ENCODE measurements around the gene MAG.

MAG gene, protein sequence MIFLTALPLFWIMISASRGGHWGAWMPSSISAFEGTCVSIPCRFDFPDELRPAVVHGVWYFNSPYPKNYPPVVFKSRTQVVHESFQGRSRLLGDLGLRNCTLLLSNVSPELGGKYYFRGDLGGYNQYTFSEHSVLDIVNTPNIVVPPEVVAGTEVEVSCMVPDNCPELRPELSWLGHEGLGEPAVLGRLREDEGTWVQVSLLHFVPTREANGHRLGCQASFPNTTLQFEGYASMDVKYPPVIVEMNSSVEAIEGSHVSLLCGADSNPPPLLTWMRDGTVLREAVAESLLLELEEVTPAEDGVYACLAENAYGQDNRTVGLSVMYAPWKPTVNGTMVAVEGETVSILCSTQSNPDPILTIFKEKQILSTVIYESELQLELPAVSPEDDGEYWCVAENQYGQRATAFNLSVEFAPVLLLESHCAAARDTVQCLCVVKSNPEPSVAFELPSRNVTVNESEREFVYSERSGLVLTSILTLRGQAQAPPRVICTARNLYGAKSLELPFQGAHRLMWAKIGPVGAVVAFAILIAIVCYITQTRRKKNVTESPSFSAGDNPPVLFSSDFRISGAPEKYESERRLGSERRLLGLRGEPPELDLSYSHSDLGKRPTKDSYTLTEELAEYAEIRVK

DNA sequence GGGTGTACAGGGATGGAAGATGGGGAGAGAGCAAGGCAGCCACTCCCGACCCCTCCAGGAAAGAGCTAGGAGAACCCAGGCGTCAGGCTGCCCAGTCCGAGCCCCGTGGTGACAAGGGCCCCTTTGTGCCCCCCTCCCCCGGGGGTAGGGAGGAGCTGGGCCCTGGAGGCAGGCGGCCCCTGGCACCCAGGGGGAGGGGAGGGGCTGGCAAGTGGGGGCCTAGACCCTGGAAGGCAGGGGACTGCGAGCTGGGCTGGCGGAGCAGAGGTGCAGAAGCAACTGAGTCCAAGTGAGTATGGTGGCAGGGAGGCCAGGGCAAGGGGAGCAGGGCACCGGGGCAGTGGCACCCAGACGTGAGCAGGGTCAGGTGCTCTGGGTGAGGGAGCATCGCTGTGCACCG is at the start of gene MAG:
MAG (plus strand) TSS at position 246 of the 400 bp plus-strand sequence. CDS start 3,248 bp downstream, outside the sequence.
- no peak within 1 kb of the TSS for H3K4me3 ChIP-seq (replicated peaks; ENCODE audit: low read depth, low read length)
- TF ChIP-seq, protein P1, sequence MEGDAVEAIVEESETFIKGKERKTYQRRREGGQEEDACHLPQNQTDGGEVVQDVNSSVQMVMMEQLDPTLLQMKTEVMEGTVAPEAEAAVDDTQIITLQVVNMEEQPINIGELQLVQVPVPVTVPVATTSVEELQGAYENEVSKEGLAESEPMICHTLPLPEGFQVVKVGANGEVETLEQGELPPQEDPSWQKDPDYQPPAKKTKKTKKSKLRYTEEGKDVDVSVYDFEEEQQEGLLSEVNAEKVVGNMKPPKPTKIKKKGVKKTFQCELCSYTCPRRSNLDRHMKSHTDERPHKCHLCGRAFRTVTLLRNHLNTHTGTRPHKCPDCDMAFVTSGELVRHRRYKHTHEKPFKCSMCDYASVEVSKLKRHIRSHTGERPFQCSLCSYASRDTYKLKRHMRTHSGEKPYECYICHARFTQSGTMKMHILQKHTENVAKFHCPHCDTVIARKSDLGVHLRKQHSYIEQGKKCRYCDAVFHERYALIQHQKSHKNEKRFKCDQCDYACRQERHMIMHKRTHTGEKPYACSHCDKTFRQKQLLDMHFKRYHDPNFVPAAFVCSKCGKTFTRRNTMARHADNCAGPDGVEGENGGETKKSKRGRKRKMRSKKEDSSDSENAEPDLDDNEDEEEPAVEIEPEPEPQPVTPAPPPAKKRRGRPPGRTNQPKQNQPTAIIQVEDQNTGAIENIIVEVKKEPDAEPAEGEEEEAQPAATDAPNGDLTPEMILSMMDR (IDR thresholded peaks at IDR 0.05; ENCODE audit: low read length, missing control alignments) = no peak
- DNase-seq (ENCODE audit: low read depth) = no peak

DNA sequence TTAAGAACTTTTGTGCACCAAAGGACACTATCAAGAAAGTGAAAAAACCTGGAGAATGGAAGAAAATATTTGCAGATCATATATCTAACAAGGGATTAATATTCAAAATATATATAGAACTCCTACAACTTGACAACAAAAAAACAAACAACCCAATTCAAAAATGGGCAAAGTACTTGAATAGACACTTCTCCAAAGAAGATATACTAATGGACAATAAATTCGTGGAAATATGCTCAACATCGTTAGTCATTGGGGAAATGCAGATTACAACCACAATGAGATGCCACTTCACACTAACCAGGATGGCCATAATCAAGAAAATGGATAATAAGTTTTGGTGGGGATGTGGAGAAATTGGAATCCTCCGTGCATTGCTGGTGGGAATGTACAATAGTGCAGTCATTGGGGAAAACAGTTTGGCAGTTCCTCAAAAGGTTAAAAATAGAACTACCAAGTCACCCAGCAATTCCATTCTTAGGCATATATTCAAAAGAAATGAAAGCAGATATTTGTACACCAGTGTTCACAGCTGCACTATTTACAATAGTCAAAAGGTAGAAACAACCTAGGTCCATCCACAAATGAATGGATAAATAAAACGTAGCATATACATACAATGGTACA is 45.4 kb upstream of the MAG start:
- TF ChIP-seq, protein P1 (IDR thresholded peaks at IDR 0.05; ENCODE audit: low read length, missing control alignments) = no peak
- H3K4me3 ChIP-seq (replicated peaks; ENCODE audit: low read depth, low read length) = no peak overlapping the region
- DNase-seq (ENCODE audit: low read depth) = no peak

DNA sequence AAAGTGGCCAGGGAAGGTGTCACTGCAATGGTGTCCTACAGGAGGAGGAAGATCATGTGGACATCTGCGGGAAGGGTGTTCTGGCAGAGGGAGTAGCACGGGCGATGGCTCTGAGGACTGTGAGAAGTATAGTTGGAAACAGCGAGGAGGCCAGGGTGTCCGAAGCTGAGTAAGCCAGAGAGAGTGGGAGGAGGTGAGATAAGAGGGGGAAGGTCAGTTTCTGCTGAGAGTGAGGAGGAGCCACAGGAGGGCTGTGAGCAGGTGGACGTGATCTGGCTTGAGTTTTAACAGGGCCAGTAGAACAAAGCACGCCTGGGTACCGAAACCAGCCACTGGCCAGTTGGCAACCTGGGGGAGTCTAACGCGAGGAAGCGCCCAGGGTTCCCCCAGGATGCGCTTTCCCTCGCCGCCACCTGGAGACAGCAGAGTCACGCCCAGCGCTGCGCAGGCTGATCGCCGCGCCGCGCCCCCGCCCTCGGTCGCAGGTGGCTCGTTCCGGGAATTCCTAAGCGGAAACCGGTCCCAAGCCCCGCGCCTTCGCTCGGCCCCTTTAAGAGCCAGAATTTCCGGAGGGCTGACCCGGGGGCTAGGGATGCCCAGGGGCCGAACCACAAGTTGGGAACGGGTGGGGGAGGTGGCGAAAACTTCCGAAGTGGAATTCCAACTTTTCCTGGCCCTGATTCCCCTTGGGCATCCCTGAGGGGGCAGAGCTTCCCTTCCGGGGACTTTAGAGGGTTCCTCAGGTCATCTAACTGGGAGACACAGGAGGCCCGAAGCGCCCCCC is 44.2 kb upstream of the MAG start:
- DNase-seq (ENCODE audit: low read depth) = no peak
- TF ChIP-seq, protein P1 (IDR thresholded peaks at IDR 0.05; ENCODE audit: low read length, missing control alignments) = no peak
- no peak overlapping the region for H3K4me3 ChIP-seq (replicated peaks; ENCODE audit: low read depth, low read length)

DNA sequence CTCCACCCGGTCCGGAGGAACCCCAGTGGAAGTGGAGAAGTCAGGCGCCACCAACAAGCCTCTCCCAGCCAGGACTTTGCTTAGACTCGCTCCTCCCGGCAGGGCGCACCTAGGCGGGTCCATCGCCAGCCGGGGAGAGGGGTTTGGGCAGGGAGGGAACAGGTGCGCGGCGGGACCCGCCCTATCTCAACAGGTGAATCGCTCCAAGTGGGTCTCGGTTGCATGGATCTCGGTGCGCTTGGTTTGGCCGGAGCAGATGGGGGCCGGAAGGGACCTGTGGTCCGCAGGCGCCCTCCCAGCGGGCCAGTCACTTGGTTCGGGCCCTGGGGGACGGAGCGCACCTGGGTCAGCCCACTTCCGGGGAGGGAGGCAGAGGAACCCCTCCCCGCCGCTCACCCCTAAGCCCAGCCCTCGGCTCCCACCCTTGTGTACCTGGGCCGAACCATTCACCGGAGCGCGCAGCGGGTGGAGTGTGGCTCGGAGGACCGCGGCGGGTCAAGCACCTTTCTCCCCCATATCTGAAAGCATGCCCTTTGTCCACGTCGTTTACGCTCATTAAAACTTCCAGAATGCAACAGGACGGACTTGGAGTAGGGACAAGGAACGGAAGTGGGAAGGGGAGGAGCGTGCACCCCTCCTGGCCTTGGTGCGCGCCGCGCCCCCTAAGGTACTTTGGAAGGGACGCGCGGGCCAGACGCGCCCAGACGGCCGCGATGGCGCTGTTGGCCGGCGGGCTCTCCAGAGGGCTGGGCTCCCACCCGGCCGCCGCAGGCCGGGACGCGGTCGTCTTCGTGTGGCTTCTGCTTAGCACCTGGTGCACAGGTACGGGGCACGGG is 43.4 kb upstream of the MAG start, which contains the start of gene LSR:
LSR (plus strand) TSS at position 693 of the 836 bp plus-strand sequence; CDS start at position 714, 21 bp downstream.
- DNase-seq (ENCODE audit: low read depth) = no peak
- no peak within 1 kb of the TSS for H3K4me3 ChIP-seq (replicated peaks; ENCODE audit: low read depth, low read length)
- TF ChIP-seq, protein P1 (IDR thresholded peaks at IDR 0.05; ENCODE audit: low read length, missing control alignments) = no peak

DNA sequence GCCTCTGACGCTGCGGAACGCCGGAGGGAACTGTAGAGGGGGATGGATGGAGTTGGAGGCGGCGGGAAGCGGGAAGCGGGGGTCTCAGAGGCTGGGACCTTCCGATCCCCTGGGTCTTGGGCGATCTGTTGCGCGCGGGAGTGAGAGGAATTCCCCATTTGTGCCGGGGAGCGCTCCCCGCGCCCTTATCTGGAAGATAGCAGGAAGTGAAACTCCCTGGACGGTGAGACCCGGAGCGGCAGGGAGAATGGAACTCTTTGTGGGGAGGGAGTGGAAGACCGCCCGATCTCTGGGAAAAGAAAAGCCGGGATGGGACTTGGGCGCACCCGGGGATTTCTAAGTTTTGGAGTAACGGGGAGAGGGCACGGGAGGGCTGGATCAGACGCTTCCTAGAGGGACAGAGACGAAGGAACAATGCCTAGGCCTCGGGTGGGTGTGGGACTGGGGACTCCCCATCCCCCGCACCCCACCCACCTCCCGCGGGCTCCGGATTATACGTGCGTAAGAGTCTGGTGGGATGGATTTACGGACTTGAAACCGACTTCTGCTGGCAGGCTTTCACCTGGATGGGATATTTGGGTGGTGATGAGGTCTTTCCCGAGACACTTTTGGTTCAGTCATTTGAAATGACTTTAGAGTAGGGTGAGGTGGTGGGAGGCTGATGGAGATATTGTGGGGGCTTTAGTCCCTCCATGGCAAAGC is 42.7 kb upstream of the MAG start:
- H3K4me3 ChIP-seq (replicated peaks; ENCODE audit: low read depth, low read length) = no peak overlapping the region
- TF ChIP-seq, protein P1 (IDR thresholded peaks at IDR 0.05; ENCODE audit: low read length, missing control alignments) = no peak
- DNase-seq (ENCODE audit: low read depth) = no peak

Measured in fibroblast of pulmonary artery (primary cell).